Mammary epithelial cell (primary cell): Measurements from ENCODE around the gene TCN2.

Source experiments
- EZH2 ChIP-seq: IDR thresholded peaks from 2 replicates; pipeline ENCODE4 v1.6.1; 2012; ENCODE audit warnings: low read length, inconsistent platforms, borderline replicate concordance
- TF ChIP-seq, protein P1 (sequence below), 2 donors: IDR thresholded peaks in 1 of 2; conservative IDR thresholded peaks in 1 of 2; 2 replicates each; pipeline ENCODE4 v1.5.1; 2011 to 2012; ENCODE audit warnings: inconsistent platforms in 2 of 2, low read length in 2 of 2, mild to moderate bottlenecking in 2 of 2, control low read depth in 1 of 2, low read depth in 1 of 2; ENCODE audit not compliant: insufficient read depth in 1 of 2; ENCODE audit errors: extremely low read depth in 1 of 2

DNA sequence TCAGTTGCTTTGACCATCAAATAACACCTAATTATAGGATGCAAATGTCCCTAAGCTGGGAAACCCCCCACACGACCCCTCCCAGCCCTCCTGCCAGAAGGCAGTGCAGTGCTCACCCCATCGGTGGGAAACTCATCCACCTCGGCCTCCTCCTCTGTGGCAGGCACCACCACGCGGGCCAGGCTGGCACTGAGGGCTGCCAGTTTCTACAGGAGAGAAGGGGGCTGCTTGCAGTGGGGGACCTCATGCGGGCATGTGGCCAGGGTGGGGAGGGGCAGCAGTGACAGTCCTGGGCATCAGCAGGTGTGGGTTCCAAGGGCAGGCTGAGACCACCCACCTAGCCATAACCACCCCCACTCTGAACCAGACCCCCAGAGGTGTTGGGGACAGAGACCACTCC is 26.1 kb upstream of the TCN2 start:
- TF ChIP-seq, protein P1, sequence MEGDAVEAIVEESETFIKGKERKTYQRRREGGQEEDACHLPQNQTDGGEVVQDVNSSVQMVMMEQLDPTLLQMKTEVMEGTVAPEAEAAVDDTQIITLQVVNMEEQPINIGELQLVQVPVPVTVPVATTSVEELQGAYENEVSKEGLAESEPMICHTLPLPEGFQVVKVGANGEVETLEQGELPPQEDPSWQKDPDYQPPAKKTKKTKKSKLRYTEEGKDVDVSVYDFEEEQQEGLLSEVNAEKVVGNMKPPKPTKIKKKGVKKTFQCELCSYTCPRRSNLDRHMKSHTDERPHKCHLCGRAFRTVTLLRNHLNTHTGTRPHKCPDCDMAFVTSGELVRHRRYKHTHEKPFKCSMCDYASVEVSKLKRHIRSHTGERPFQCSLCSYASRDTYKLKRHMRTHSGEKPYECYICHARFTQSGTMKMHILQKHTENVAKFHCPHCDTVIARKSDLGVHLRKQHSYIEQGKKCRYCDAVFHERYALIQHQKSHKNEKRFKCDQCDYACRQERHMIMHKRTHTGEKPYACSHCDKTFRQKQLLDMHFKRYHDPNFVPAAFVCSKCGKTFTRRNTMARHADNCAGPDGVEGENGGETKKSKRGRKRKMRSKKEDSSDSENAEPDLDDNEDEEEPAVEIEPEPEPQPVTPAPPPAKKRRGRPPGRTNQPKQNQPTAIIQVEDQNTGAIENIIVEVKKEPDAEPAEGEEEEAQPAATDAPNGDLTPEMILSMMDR (conservative IDR thresholded peaks at IDR 0.05 in 1 of 2, IDR thresholded peaks at IDR 0.05 in 1 of 2; ENCODE audit: extremely low read depth in 1 of 2, insufficient read depth in 1 of 2, low read depth in 1 of 2, low read length in 2 of 2): no peak
- no peak for TF ChIP-seq EZH2
